ENCODE results near the gene DNM1.
A peak's percentile ranks its signal among the peaks of the same experiment; 100 is the strongest.

DNM1 gene

GRCh38 chr9:128280084-128280622 lies 77.0 kb downstream of the DNM1 start:
- DNase-seq, result no peak

- no peak for DNase-seq
Measured at GRCh38 chr9:128282500-128282899, 79.3 kb downstream of the DNM1 start.

- peak in 1 of 2 experiments; percentile 4 for DNase-seq
Measured at GRCh38 chr9:128285033-128285784, 82.0 kb downstream of the DNM1 start.

GRCh38 chr9:128286440-128286839 lies 83.3 kb downstream of the DNM1 start:
- peak in 1 of 2 experiments; percentile 17 for DNase-seq

- DNase-seq, result no peak
Measured at GRCh38 chr9:128288273-128289004, 85.3 kb downstream of the DNM1 start.

- DNase-seq, result no peak
Measured at GRCh38 chr9:128292009-128292408, 88.8 kb downstream of the DNM1 start.

GRCh38 chr9:128293091-128293490 lies 89.9 kb downstream of the DNM1 start:
- no peak for DNase-seq

- DNase-seq, result no peak
Measured at GRCh38 chr9:128294142-128294541, 91.0 kb downstream of the DNM1 start.

- no peak for DNase-seq
Measured at GRCh38 chr9:128296340-128297220, 93.4 kb downstream of the DNM1 start.

GRCh38 chr9:128297221-128297773 lies 94.1 kb downstream of the DNM1 start:
- no peak for DNase-seq

GRCh38 chr9:128298535-128299482 lies 95.6 kb downstream of the DNM1 start:
- DNase-seq, result no peak

- no peak for DNase-seq
Measured at GRCh38 chr9:128304136-128304970, 101.2 kb downstream of the DNM1 start.
